HEK293T (cell line): ENCODE results near the gene TMC8.

Experiments
- ARNT ChIP-seq: fragments of 450-650 bp; IDR thresholded peaks from 2 replicates; pipeline ENCODE4 v1.6.1; 2017; ENCODE audit warnings: mild to moderate bottlenecking
- BHLHE40 ChIP-seq: fragments of 450-650 bp; IDR thresholded peaks from 2 replicates; pipeline ENCODE4 v1.6.1; 2016; ENCODE audit warnings: mild to moderate bottlenecking, moderate library complexity, borderline replicate concordance
- CTBP1 ChIP-seq: fragments of 450-650 bp; IDR thresholded peaks from 2 replicates; pipeline ENCODE4 v1.6.1; 2016; ENCODE audit warnings: borderline replicate concordance
- ELF4 ChIP-seq: fragments of 450-650 bp; IDR thresholded peaks from 2 replicates; pipeline ENCODE4 v1.6.1; 2017; ENCODE audit warnings: antibody characterized with exemption
- FOXA1 ChIP-seq: fragments of 450-650 bp; IDR thresholded peaks from 2 replicates; pipeline ENCODE4 v1.6.1; 2016; ENCODE audit warnings: mild to moderate bottlenecking
- FOXK2 ChIP-seq: fragments of 450-650 bp; IDR thresholded peaks from 2 replicates; pipeline ENCODE4 v1.6.1; 2016; ENCODE audit warnings: mild to moderate bottlenecking
- FOXM1 ChIP-seq: fragments of 450-650 bp; IDR thresholded peaks from 2 replicates; pipeline ENCODE4 v1.6.1; 2017; ENCODE audit warnings: mild to moderate bottlenecking, borderline replicate concordance
- HDGF ChIP-seq: fragments of 450-650 bp; IDR thresholded peaks from 2 replicates; pipeline ENCODE4 v1.6.1; 2017; ENCODE audit warnings: antibody characterized with exemption, borderline replicate concordance
- L3MBTL2 ChIP-seq: fragments of 450-650 bp; conservative IDR thresholded peaks from 2 replicates; pipeline ENCODE4 v1.6.1; 2016; ENCODE audit warnings: mild to moderate bottlenecking
- NFRKB ChIP-seq: fragments of 450-650 bp; IDR thresholded peaks from 2 replicates; pipeline ENCODE4 v1.6.1; 2016; ENCODE audit warnings: mild to moderate bottlenecking, moderate library complexity
- SP1 ChIP-seq: fragments of 450-650 bp; IDR thresholded peaks from 2 replicates; pipeline ENCODE4 v1.6.1; 2017
- SUZ12 ChIP-seq: fragments of 450-650 bp; IDR thresholded peaks from 2 replicates; pipeline ENCODE4 v1.6.1; 2016; ENCODE audit warnings: mild to moderate bottlenecking
- ZNF384 ChIP-seq: fragments of 450-650 bp; IDR thresholded peaks from 2 replicates; pipeline ENCODE4 v1.6.1; 2016

GRCh38 chr17:78120537-78120936 lies 10.0 kb upstream of the TMC8 start:
- TF ChIP-seq SP1 (no peak), ELF4 (no peak), FOXK2 (no peak), ARNT (no peak), FOXM1 (no peak), CTBP1 (no peak), SUZ12 (no peak), HDGF (no peak), BHLHE40 (no peak), FOXA1 (no peak), NFRKB (no peak), L3MBTL2 (no peak), ZNF384 (no peak)
